OCI-LY3 (cell line): ENCODE measurements around the gene COL4A2.

Experiments used
- CTCF ChIP-seq: fragments of 200-600, 300-600 bp; sonication (generic); IDR thresholded peaks from 2 replicates; pipeline ENCODE4 v1.5.1; 2014; ENCODE audit warnings: antibody characterized with exemption, low read length, low read depth
- EZH2phosphoT487 ChIP-seq: fragments of 200-600 bp; shearing (Covaris generic); IDR thresholded peaks from 2 replicates; pipeline ENCODE4 v1.6.1; 2018; ENCODE audit warnings: antibody characterized with exemption, mixed run types, low read depth

GRCh38 chr13:110479648-110480047 lies 172.6 kb downstream of the COL4A2 start:
- TF ChIP-seq CTCF: no peak
- no peak for TF ChIP-seq EZH2phosphoT487
